ENCODE results near the gene SLC6A5. TPM values are rescaled to one million over a fixed set of nuclear protein-coding genes. Genes with fewer than 3 reads are reported as not detected.

The SLC6A5 gene
- total and polyA plus RNA-seq, 2 of the 8 experiments (the other 6 are each of a cell fraction or from before 2014, with no cell fraction given) = not detected

DNA sequence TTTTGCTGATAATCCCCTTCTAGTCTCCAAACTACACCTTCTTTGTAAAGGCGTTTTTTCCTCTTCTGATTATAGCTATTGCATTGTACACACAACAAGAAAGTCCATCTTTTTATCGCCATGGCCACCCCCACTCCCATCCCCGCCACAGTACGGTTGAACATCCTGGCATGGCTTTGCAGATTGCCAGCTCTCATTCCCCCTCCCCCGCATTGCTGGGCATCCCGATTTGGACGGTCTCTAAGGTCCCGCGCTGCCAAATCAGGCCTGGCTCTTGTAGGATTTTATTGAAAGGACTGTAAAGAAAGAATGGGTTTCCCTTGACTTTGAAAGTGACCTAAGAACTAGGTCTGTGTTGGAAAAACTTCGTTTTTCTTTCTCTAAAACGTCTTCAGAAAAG, 916 bp upstream of the SLC6A5 start:
- Histone ChIP-seq H2BK15ac (ENCODE audit: low read length) (no peak overlapping the region), H4K20me1 (replicated peaks in 1 of 2; ENCODE audit: control insufficient read depth in 1 of 2, insufficient read depth in 2 of 2, low read length in 2 of 2) (peaks cover 0 to 6% of the 10 kb centered on the region in 2 experiments), H3K4me3 (ENCODE audit: extremely low read depth in 1 of 4, insufficient read depth in 2 of 4, low read depth in 3 of 4, low read length in 4 of 4) (peak overlapping the region in 2 of 4 experiments; percentile 4 to 58; a peak in 3 of 8 replicates), H4K8ac (ENCODE audit: extremely low read depth, insufficient read depth, low read length) (no peak overlapping the region), H3K4ac (replicated peaks; ENCODE audit: insufficient read length, low read depth, low read length) (no peak overlapping the region), H3K4me2 (ENCODE audit: insufficient read depth in 1 of 2, low read depth in 2 of 2, low read length in 2 of 2) (peak overlapping the region; percentile 72 to 76; a peak in 3 of 4 replicates), H3K14ac (ENCODE audit: insufficient read length) (no peak overlapping the region), H2BK12ac (ENCODE audit: low read depth, low read length) (no peak overlapping the region), H3K27ac (ENCODE audit: low read depth, low read length) (no peak overlapping the region), H2BK20ac (ENCODE audit: low read length) (no peak overlapping the region), H2AK5ac (ENCODE audit: low read depth, low read length) (no peak overlapping the region), H3K4me1 (replicated peaks in 1 of 4; ENCODE audit: control insufficient read depth in 3 of 4, insufficient read depth in 4 of 4, low read length in 3 of 4) (peaks cover 0 to 13% (median 2%) of the 10 kb centered on the region in 4 experiments; a peak in 5 of 7 replicates), H3K79me2 (ENCODE audit: control insufficient read depth in 1 of 2, insufficient read depth in 2 of 2, low read length in 2 of 2) (no peaks in the 10 kb centered on the region), H3K36me3 (ENCODE audit: control insufficient read depth in 2 of 4, insufficient read depth in 4 of 4, low read length in 3 of 4) (no peaks in the 10 kb centered on the region; a peak in 1 of 8 replicates), H3K9me3 (ENCODE audit: insufficient read depth in 2 of 2, low read depth in 1 of 2, low read length in 1 of 2) (no peaks in the 10 kb centered on the region), H4K5ac (ENCODE audit: insufficient read length, low read depth, low read length) (no peak overlapping the region), H2AFZ (ENCODE audit: low read length) (no peak overlapping the region), H4K91ac (replicated peaks; ENCODE audit: insufficient read length, low read length) (no peak overlapping the region), H3K23ac (ENCODE audit: insufficient read length) (no peak overlapping the region), H3K79me1 (ENCODE audit: low read depth, low read length) (no peaks in the 10 kb centered on the region), H3K23me2 (ENCODE audit: low read depth, low read length) (no peaks in the 10 kb centered on the region; the same call in 1 of the 2 replicates), H2BK120ac (replicated peaks; ENCODE audit: low read depth, low read length) (no peak overlapping the region), H3K27me3 (replicated peaks in 1 of 4; ENCODE audit: control insufficient read depth in 3 of 4, extremely low read depth in 1 of 4, insufficient read depth in 3 of 4, low read length in 3 of 4) (peaks cover 58 to 92% (median 83%) of the 10 kb centered on the region in 4 experiments), H2BK5ac (ENCODE audit: low read depth, low read length) (no peak overlapping the region), H3K9ac (replicated peaks in 1 of 4; ENCODE audit: extremely low read depth in 1 of 4, low read depth in 3 of 4, low read length in 3 of 4) (no peak overlapping the region), H3K56ac (replicated peaks; ENCODE audit: insufficient read length, low read depth, low read length) (no peak overlapping the region), H3K18ac (ENCODE audit: extremely low read depth, low read length) (no peak overlapping the region)
- CTCF ChIA-PET (ENCODE audit: partially characterized antibody) = interaction anchor here (1.2 kb wide), 1 partner anchor 11 kb away, joined by 4 read pairs; no protein-coding TSS in a partner anchor
- 33% methylated on average over 11 of the region's 11 CpGs; no CpG with 5 or more reads in 1 of the 2 experiments for WGBS, 2 experiments (ENCODE audit: extremely low coverage in 1 of 2, insufficient coverage in 1 of 2, insufficient read length in 1 of 2, insufficient replicate concordance in 2 of 2, low coverage in 1 of 2, low lambda C conversion rate in 2 of 2, missing lambda C conversion rate in 1 of 2)
- POLR2A ChIA-PET (ENCODE audit: partially characterized antibody) = no interaction called here
- DNase-seq (ENCODE audit: low read depth in 1 of 2, low spot score in 2 of 2) (no peak), FAIRE-seq (no peak)
- TF ChIP-seq RFX5 (IDR thresholded peaks at IDR 0.05; ENCODE audit: borderline replicate concordance, low read depth, low read length) (no peak), SUZ12 (IDR thresholded peaks at IDR 0.05; ENCODE audit: low read length) (0 out of 2 replicates have a peak, but pooled peaks have one; percentile 27)
